Measurements from ENCODE around the gene PGBD5. TPM values are rescaled to one million over a fixed set of nuclear protein-coding genes. Genes with fewer than 3 reads are reported as not detected.

The PGBD5 gene
- total RNA-seq, result 0.14 and 0.66 TPM in 2 replicates

GRCh38 chr1:230426246-230427093 is at the start of gene PGBD5:
PGBD5 (minus strand) TSS chr1:230426332; CDS start chr1:230425928, 404 bp downstream.

Other genes with a start within 250 kb of the PGBD5 start
- gene COG2, start 216.1 kb upstream of the PGBD5 start, total RNA-seq, result 19.7 and 20.6 TPM in 2 replicates

Measured in placental pericyte (primary cell).